GM12872 (cell line): Measurements from ENCODE around the gene ZKSCAN7.

Experiments used
- TF ChIP-seq, protein P1 (sequence below): IDR thresholded peaks from 3 replicates; pipeline ENCODE4 v1.5.1; 2011; ENCODE audit warnings: low read depth, mild to moderate bottlenecking, low read length, moderate library complexity; ENCODE audit not compliant: insufficient read depth

The ZKSCAN7 gene

DNA sequence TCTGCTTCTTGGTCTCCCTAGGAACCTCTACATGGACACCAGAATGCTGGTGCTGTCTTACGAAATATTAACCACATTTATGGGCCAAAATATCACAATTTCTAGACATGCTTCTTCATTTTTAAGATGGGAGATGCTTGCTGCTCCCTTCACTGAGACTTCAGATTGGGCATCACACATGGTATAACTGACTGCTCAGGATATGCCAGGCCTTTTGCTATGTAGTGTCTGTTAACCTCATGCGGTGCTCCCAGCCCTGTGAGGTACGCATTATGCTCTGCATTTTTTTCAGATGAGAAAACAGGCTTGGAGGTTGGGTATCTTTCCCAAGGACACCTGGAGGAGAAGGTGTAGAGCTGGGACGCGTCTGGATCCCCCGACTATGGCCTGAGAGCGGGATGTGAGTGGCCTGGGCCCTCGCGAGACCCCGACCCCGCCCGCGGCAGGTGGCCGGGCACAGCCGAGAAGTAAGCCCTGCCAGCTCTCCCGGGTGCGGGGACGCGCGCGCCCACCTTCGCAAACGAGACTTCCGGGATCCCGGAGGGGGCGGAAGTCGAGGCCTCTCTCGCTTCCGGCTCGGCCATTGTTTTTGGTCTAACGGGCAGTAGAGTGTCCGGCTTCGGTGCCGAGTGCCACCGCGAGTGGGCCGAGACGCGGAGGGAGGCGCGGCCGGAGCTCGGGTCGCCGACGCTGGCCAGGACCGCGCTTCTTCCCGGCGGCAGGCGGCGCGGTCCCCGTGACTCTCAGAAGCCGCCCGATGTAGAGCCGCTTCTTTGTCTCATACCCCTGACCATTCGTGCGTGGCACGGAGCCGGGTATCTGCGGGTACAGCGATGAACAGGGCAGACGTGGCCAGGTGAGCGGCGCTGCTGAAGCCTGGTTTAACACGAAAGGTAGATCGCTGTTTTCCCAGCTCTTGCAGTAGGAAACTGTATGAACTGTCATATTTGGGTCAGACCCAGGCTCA, at the start of gene ZKSCAN7:
ZKSCAN7 (plus strand) TSS at position 568 of the 967 bp plus-strand sequence. CDS start 1,855 bp downstream, outside the sequence.
- TF ChIP-seq, protein P1, sequence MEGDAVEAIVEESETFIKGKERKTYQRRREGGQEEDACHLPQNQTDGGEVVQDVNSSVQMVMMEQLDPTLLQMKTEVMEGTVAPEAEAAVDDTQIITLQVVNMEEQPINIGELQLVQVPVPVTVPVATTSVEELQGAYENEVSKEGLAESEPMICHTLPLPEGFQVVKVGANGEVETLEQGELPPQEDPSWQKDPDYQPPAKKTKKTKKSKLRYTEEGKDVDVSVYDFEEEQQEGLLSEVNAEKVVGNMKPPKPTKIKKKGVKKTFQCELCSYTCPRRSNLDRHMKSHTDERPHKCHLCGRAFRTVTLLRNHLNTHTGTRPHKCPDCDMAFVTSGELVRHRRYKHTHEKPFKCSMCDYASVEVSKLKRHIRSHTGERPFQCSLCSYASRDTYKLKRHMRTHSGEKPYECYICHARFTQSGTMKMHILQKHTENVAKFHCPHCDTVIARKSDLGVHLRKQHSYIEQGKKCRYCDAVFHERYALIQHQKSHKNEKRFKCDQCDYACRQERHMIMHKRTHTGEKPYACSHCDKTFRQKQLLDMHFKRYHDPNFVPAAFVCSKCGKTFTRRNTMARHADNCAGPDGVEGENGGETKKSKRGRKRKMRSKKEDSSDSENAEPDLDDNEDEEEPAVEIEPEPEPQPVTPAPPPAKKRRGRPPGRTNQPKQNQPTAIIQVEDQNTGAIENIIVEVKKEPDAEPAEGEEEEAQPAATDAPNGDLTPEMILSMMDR = no peak

DNA sequence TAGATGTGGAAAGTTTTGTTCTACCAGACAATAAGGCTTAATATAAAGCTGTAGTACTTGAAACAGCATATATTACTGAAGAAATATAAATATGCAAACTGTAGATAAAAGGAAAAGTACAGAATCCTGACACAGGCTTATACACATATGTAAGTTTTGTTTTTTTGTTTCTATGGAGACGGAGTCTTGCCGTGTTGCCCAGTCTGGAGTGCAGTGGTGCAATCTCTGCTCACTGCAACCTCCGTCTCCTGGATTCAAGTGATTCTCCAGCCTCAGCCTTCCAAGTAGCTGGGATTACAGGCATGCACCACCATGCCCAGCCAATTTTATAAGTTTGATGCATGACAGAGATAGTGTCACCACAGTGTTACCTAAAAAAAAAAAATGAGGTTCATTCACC, 48.4 kb upstream of the ZKSCAN7 start:
- TF ChIP-seq, protein P1 = no peak

DNA sequence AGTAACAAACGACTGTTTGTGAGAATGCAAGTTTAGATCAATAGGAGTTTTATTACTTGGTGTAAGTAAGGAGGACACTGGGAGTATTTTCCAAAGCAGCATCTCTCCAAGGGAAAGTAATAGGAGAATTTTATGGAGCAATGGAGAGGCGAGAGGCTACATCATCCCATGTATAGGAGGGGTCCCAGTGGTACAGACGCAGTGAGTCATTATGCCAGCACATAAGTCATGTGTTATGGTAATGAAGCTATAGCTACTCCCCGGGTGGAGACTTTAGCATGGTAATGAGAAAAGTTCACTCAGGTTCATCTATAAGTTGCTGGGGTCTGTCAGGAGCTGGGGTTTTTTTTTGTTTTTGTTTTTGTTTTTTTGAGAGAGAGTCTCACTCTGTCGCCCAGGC, 48.0 kb upstream of the ZKSCAN7 start:
- TF ChIP-seq, protein P1 = no peak

DNA sequence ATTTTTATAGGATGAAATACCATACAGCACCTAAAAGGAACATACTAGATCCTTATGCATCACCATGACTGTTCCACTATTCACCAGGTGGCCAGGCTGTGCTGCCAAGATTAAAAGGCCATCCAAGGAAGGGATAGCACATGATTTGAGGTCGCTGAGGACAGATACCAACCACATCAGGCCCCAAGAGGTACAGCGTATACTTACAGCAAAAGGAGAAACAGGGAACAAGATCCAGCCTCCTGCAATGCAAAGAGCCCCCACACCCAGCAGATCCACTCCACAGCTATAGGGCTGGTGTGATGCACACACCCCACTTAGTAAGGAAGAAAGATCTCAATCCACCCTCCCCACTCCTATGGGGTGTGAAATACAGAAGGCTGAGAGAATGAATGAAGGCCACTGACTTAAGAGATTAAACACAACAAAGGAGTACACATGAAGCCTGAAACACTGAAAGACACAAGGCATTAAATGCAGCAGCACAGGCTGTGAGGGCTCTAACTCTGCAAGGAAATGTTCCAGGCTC, 45.5 kb upstream of the ZKSCAN7 start:
- TF ChIP-seq, protein P1 = no peak

DNA sequence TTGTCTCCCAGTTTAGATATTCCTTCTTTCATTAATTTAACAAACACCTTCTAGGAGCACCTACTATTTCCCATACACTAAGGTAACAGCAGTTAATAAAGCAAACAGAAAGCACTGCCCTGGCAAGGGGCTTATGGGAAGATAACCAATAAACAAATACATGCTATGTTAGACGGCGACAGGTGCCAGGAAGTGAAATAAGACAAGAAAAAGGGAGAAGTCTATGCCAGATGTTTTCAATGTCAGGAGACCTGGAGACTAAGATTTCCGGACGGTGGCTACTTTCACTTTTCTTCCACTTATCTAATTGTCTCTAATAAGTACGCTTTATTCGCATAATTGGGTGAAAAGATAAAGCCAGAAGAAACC, 45.0 kb upstream of the ZKSCAN7 start:
- TF ChIP-seq, protein P1 = no peak

DNA sequence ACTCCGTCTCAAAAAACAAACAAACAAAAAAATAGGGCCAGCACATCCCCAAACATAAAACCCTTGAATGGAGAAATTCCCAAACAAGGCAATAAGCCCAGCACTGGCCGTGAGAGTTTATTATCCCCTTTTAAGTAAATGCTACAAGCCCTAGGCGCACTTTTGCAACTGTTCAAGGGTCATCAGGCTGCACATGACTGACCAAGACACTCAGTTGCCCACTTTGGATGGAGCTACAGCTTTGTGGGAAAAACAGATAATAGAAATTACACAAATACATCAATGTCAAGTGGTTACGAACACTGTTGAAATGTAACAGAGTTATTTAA, 43.8 kb upstream of the ZKSCAN7 start:
- TF ChIP-seq, protein P1 = no peak

DNA sequence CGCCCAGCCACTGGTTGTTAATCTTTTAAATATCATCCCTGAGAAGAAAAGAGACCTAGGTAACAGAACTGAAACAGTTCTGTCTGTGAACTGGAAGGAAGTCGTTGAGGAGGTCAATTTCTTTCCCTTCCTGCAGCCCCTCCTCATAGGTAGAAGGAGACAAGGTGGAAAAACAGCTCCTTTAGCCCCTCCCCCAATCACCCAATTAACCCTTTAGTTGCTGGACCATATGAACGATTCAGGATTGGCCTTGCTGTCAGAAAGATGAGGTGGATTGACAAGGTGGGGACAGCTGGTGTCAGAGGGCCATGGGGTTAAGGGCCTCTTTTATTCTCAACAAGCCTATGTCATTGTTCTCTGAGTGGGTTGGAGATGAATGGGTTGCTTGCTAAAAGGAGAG, 41.5 kb upstream of the ZKSCAN7 start:
- TF ChIP-seq, protein P1 = no peak
